Measurements from ENCODE around the gene WNT3A.

DNA sequence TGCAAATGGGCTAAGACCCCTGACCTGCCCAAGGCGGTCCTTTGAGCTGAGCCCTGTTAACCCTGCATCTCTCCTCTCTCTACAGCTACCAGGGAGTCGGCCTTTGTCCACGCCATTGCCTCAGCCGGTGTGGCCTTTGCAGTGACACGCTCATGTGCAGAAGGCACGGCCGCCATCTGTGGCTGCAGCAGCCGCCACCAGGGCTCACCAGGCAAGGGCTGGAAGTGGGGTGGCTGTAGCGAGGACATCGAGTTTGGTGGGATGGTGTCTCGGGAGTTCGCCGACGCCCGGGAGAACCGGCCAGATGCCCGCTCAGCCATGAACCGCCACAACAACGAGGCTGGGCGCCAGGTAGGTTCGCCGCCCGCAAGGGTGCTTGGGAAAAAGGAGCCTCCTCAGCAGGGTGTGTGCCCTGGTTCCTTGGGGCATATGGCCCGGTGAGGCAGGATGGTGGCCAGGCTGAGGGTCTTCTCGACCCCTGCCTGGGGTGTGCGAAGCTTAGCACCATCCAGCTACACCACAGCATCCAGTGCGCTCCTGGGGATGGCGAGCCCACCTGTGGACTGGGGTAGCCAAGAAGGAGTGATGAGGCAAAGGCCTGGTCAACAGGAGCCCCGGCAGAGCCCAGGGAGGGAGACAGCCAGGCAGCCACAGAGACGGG, 43.9 kb downstream of the WNT3A start:
- TF ChIP-seq POLR2AphosphoS5 (IDR thresholded peaks at IDR 0.05; ENCODE audit: insufficient read depth, low read depth, low read length) (no peak), EZH2 (IDR thresholded peaks at IDR 0.05; ENCODE audit: borderline replicate concordance, low read depth, low read length, severe bottlenecking) (no peak), MYC (IDR thresholded peaks at IDR 0.05; ENCODE audit: low read depth, low read length) (no peak), POLR2A (IDR thresholded peaks at IDR 0.05; ENCODE audit: low read depth, low read length) (no peak), GATA2 (IDR thresholded peaks at IDR 0.05; ENCODE audit: insufficient read depth, insufficient read length, low read depth, low read length) (no peak), JUN (IDR thresholded peaks at IDR 0.05; ENCODE audit: borderline replicate concordance, insufficient read depth, insufficient read length, low read depth) (no peak), FOS (IDR thresholded peaks at IDR 0.05; ENCODE audit: borderline replicate concordance, insufficient read depth, low read length) (no peak)
- TF ChIP-seq, protein P1, sequence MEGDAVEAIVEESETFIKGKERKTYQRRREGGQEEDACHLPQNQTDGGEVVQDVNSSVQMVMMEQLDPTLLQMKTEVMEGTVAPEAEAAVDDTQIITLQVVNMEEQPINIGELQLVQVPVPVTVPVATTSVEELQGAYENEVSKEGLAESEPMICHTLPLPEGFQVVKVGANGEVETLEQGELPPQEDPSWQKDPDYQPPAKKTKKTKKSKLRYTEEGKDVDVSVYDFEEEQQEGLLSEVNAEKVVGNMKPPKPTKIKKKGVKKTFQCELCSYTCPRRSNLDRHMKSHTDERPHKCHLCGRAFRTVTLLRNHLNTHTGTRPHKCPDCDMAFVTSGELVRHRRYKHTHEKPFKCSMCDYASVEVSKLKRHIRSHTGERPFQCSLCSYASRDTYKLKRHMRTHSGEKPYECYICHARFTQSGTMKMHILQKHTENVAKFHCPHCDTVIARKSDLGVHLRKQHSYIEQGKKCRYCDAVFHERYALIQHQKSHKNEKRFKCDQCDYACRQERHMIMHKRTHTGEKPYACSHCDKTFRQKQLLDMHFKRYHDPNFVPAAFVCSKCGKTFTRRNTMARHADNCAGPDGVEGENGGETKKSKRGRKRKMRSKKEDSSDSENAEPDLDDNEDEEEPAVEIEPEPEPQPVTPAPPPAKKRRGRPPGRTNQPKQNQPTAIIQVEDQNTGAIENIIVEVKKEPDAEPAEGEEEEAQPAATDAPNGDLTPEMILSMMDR (IDR thresholded peaks at IDR 0.05; ENCODE audit: extremely low read depth in 1 of 2, insufficient read depth in 1 of 2, low read depth in 1 of 2, low read length in 2 of 2) = no peak
- TF ChIP-seq, protein P2, sequence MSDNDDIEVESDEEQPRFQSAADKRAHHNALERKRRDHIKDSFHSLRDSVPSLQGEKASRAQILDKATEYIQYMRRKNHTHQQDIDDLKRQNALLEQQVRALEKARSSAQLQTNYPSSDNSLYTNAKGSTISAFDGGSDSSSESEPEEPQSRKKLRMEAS (IDR thresholded peaks at IDR 0.05; ENCODE audit: insufficient read depth, insufficient read length) = no peak

Data from endothelial cell of umbilical vein (primary cell).